ENCODE measurements around the gene BTBD9. TPM values are rescaled to one million over a fixed set of nuclear protein-coding genes. Genes with fewer than 3 reads are reported as not detected.

The BTBD9 gene
- polyA plus RNA-seq, 1 donor (not counting 4 experiments of a cell fraction or from before 2014, with no cell fraction given): 6.8 TPM

DNA sequence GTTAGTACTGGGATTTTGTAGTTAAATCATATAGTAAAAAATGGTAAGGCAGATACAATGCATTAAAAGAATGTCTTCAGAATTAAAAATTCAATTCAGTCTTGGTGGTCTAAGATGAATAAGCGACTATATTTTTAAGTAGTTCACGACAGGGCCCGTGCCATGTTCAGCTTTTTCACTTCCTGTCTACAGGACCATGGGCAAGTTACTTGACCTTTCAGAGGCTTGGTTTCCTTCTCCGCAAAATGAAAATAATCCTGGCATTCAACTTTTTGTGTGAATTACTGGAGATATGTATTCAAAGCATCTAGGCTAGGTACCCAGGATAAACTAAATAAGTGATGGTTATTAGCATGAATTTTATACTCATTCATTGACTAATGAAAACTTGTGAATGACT is 216.0 kb downstream of the BTBD9 start:
- DNase-seq (ENCODE audit: low read depth, low spot score): no peak
- Histone ChIP-seq H4K20me1 (ENCODE audit: control insufficient read depth, extremely low read depth, insufficient read depth, low read length) (no peaks in the 10 kb centered on the region), H3K27me3 (ENCODE audit: control insufficient read depth, extremely low read depth, insufficient read depth, low read length) (no peaks in the 10 kb centered on the region), H3K4me1 (ENCODE audit: control insufficient read depth, extremely low read depth, insufficient read depth, low read length) (no peaks in the 10 kb centered on the region), H3K27ac (ENCODE audit: control insufficient read depth, insufficient read depth, low read length) (no peak overlapping the region), H2AFZ (ENCODE audit: control insufficient read depth, low read length) (no peak overlapping the region), H3K9me1 (ENCODE audit: control insufficient read depth, extremely low read depth, insufficient read depth, low read length) (no peaks in the 10 kb centered on the region), H3K36me3 (ENCODE audit: control insufficient read depth in 2 of 2, extremely low read depth in 1 of 2, insufficient read depth in 2 of 2, low read length in 2 of 2) (no peaks in the 10 kb centered on the region), H3K9me3 (ENCODE audit: control insufficient read depth, low read depth, low read length) (no peaks in the 10 kb centered on the region), H3K4me3 (ENCODE audit: control insufficient read depth in 2 of 3, extremely low read depth in 1 of 3, insufficient read depth in 2 of 3, low read depth in 1 of 3, low read length in 3 of 3) (no peak overlapping the region), H3K79me2 (ENCODE audit: control insufficient read depth, insufficient read depth, low read length) (no peaks in the 10 kb centered on the region), H3K4me2 (ENCODE audit: control insufficient read depth, extremely low read depth, insufficient read depth, low read depth, low read length) (no peak overlapping the region), H3K9ac (ENCODE audit: control insufficient read depth, extremely low read depth, insufficient read depth, low read length) (no peak overlapping the region)
- dilution Hi-C loops (cut with MboI; ENCODE audit: extremely low pct_ligation_motif_present, low sequenced_read_pairs): no loop called here
- TF ChIP-seq EZH2 (IDR thresholded peaks at IDR 0.05; ENCODE audit: low read length): no peak
- TF ChIP-seq, protein P1, sequence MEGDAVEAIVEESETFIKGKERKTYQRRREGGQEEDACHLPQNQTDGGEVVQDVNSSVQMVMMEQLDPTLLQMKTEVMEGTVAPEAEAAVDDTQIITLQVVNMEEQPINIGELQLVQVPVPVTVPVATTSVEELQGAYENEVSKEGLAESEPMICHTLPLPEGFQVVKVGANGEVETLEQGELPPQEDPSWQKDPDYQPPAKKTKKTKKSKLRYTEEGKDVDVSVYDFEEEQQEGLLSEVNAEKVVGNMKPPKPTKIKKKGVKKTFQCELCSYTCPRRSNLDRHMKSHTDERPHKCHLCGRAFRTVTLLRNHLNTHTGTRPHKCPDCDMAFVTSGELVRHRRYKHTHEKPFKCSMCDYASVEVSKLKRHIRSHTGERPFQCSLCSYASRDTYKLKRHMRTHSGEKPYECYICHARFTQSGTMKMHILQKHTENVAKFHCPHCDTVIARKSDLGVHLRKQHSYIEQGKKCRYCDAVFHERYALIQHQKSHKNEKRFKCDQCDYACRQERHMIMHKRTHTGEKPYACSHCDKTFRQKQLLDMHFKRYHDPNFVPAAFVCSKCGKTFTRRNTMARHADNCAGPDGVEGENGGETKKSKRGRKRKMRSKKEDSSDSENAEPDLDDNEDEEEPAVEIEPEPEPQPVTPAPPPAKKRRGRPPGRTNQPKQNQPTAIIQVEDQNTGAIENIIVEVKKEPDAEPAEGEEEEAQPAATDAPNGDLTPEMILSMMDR (optimal IDR thresholded peaks at IDR 0.05 in 1 of 3, IDR thresholded peaks at IDR 0.05 in 1 of 3, conservative IDR thresholded peaks at IDR 0.05 in 1 of 3; ENCODE audit: extremely low read depth in 1 of 3, insufficient read depth in 2 of 3, low read length in 3 of 3): no peak
- no peak for FAIRE-seq

DNA sequence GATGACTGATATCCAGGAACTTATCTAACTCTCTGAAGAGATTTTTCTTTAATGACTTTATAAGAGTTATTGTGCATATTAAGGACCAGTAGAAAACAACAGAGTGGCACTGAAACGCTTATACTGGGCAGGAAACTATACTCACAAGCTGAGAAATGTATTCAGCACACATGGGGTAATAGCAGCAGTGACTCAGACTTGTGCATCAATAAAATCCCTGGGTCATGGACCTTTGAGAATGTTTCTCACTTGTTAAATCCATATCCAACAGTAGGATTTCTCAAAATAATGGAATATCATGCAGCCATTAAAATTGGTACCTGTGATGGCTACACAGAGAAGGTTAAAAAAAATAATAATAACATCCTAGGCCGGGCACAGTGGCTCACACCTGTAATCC is 219.5 kb downstream of the BTBD9 start:
- H3K9ac ChIP-seq (ENCODE audit: control insufficient read depth, extremely low read depth, insufficient read depth, low read length): no peak overlapping the region
- no peaks in the 10 kb centered on the region for H3K4me1 ChIP-seq (ENCODE audit: control insufficient read depth, extremely low read depth, insufficient read depth, low read length)
- H3K27ac ChIP-seq (ENCODE audit: control insufficient read depth, insufficient read depth, low read length): no peak overlapping the region
- FAIRE-seq (no peak), DNase-seq (ENCODE audit: low read depth, low spot score) (no peak)
- dilution Hi-C loops (cut with MboI; ENCODE audit: extremely low pct_ligation_motif_present, low sequenced_read_pairs): no loop called here
- H3K9me1 ChIP-seq (ENCODE audit: control insufficient read depth, extremely low read depth, insufficient read depth, low read length): no peaks in the 10 kb centered on the region
- no peak overlapping the region for H3K4me3 ChIP-seq (ENCODE audit: control insufficient read depth in 2 of 3, extremely low read depth in 1 of 3, insufficient read depth in 2 of 3, low read depth in 1 of 3, low read length in 3 of 3)
- no peaks in the 10 kb centered on the region for H3K27me3 ChIP-seq (ENCODE audit: control insufficient read depth, extremely low read depth, insufficient read depth, low read length)
- no peak overlapping the region for H3K4me2 ChIP-seq (ENCODE audit: control insufficient read depth, extremely low read depth, insufficient read depth, low read depth, low read length)
- H3K79me2 ChIP-seq (ENCODE audit: control insufficient read depth, insufficient read depth, low read length): no peaks in the 10 kb centered on the region
- TF ChIP-seq EZH2 (IDR thresholded peaks at IDR 0.05; ENCODE audit: low read length): no peak
- TF ChIP-seq, protein P1 (optimal IDR thresholded peaks at IDR 0.05 in 1 of 3, IDR thresholded peaks at IDR 0.05 in 1 of 3, conservative IDR thresholded peaks at IDR 0.05 in 1 of 3; ENCODE audit: extremely low read depth in 1 of 3, insufficient read depth in 2 of 3, low read length in 3 of 3): no peak
- no peak overlapping the region for H2AFZ ChIP-seq (ENCODE audit: control insufficient read depth, low read length)
- no peaks in the 10 kb centered on the region for H3K9me3 ChIP-seq (ENCODE audit: control insufficient read depth, low read depth, low read length)
- H4K20me1 ChIP-seq (ENCODE audit: control insufficient read depth, extremely low read depth, insufficient read depth, low read length): no peaks in the 10 kb centered on the region
- H3K36me3 ChIP-seq (ENCODE audit: control insufficient read depth in 2 of 2, extremely low read depth in 1 of 2, insufficient read depth in 2 of 2, low read length in 2 of 2): no peaks in the 10 kb centered on the region
